Astrocyte (in vitro differentiated cells and primary cell): ENCODE results near the gene DNAJC22. TPM values are rescaled to one million over a fixed set of nuclear protein-coding genes. Genes with fewer than 3 reads are reported as not detected.

Experiments
- DNase-seq: peaks from one replicate; pipeline ENCODE4 v3.0.0-alpha.2; 2010; ENCODE audit warnings: low read depth
- FAIRE-seq: peaks from 2 replicates; lab custom pipeline; 2011; peaks lifted over from hg19 to GRCh38; lab: Jason Lieb, UNC
- H2AFZ ChIP-seq: 2 replicates; pipeline ENCODE4 v1.6.0; 2012; ENCODE audit warnings: low read depth, low read length, inconsistent platforms
- H3K27ac ChIP-seq: 2 replicates; pipeline ENCODE4 v1.5.1; 2011; ENCODE audit warnings: low read depth, low read length, inconsistent platforms
- H3K27me3 ChIP-seq: 2 replicates; pipeline ENCODE4 v1.6.0; 2011; ENCODE audit warnings: low read length, inconsistent platforms; ENCODE audit not compliant: insufficient read depth
- H3K36me3 ChIP-seq: 2 replicates; pipeline ENCODE4 v1.5.1; 2011; ENCODE audit warnings: low read length, inconsistent platforms; ENCODE audit not compliant: insufficient read depth
- H3K4me1 ChIP-seq: 2 replicates; pipeline ENCODE4 v1.5.1; 2011; ENCODE audit warnings: low read length, inconsistent platforms; ENCODE audit not compliant: insufficient read depth
- H3K4me2 ChIP-seq: 2 replicates; pipeline ENCODE4 v1.6.0; 2012; ENCODE audit warnings: low read length, inconsistent platforms
- H3K4me3 ChIP-seq: 2 replicates; pipeline ENCODE4 v1.5.1; 2011; ENCODE audit warnings: low read depth, mild to moderate bottlenecking, low read length, inconsistent platforms; ENCODE audit not compliant: insufficient read depth
- H3K79me2 ChIP-seq: 2 replicates; pipeline ENCODE4 v1.6.0; 2012; ENCODE audit warnings: mild to moderate bottlenecking, low read length, inconsistent platforms; ENCODE audit not compliant: insufficient read depth
- H3K9ac ChIP-seq: 2 replicates; pipeline ENCODE4 v1.6.0; 2012; ENCODE audit warnings: mild to moderate bottlenecking, low read length, inconsistent platforms
- H3K9me3 ChIP-seq: 2 replicates; pipeline ENCODE4 v1.5.1; 2012; ENCODE audit warnings: low read depth, mild to moderate bottlenecking, low read length, inconsistent platforms; ENCODE audit not compliant: insufficient read depth
- H4K20me1 ChIP-seq: 2 replicates; pipeline ENCODE4 v1.6.0; 2012; ENCODE audit warnings: low read length, inconsistent platforms; ENCODE audit not compliant: insufficient read depth
- H3K27ac Mint-ChIP-seq: one replicate; pipeline ENCODE4 v1.8.0; 2021; ENCODE audit warnings: mild to moderate bottlenecking, mixed read lengths; ENCODE audit not compliant: unreplicated experiment
- H3K27me3 Mint-ChIP-seq: one replicate; pipeline ENCODE4 v1.8.0; 2021; ENCODE audit warnings: low read depth, mixed read lengths; ENCODE audit not compliant: unreplicated experiment
- H3K36me3 Mint-ChIP-seq: one replicate; pipeline ENCODE4 v1.8.0; 2021; ENCODE audit warnings: low read depth, mixed read lengths; ENCODE audit not compliant: unreplicated experiment
- H3K4me1 Mint-ChIP-seq: one replicate; pipeline ENCODE4 v1.8.0; 2021; ENCODE audit warnings: low read depth, mixed read lengths; ENCODE audit not compliant: unreplicated experiment
- H3K4me3 Mint-ChIP-seq: one replicate; pipeline ENCODE4 v1.8.0; 2021; ENCODE audit warnings: mild to moderate bottlenecking, moderate library complexity, mixed read lengths; ENCODE audit not compliant: unreplicated experiment
- H3K9me3 Mint-ChIP-seq: one replicate; pipeline ENCODE4 v1.8.0; 2021; ENCODE audit warnings: mild to moderate bottlenecking, mixed read lengths; ENCODE audit not compliant: unreplicated experiment
- EZH2 ChIP-seq: IDR thresholded peaks from 2 replicates; pipeline ENCODE4 v1.6.1; 2012; ENCODE audit warnings: mild to moderate bottlenecking, low read length, inconsistent platforms; ENCODE audit not compliant: insufficient read depth
- total RNA-seq: library from RNA; stranded (reverse); gene quantifications from 2 replicates; pipeline ENCODE4 v1.2.1, GENCODE V29; 2021
- TF ChIP-seq, protein P1 (sequence below): IDR thresholded peaks from 2 replicates; pipeline ENCODE4 v1.5.1; 2011; ENCODE audit warnings: low read depth, mild to moderate bottlenecking, inconsistent platforms, low read length, moderate library complexity; ENCODE audit not compliant: insufficient read depth

DNAJC22 gene
- total RNA-seq, 1 donor from 2014 or later: 0.52 TPM

DNA sequence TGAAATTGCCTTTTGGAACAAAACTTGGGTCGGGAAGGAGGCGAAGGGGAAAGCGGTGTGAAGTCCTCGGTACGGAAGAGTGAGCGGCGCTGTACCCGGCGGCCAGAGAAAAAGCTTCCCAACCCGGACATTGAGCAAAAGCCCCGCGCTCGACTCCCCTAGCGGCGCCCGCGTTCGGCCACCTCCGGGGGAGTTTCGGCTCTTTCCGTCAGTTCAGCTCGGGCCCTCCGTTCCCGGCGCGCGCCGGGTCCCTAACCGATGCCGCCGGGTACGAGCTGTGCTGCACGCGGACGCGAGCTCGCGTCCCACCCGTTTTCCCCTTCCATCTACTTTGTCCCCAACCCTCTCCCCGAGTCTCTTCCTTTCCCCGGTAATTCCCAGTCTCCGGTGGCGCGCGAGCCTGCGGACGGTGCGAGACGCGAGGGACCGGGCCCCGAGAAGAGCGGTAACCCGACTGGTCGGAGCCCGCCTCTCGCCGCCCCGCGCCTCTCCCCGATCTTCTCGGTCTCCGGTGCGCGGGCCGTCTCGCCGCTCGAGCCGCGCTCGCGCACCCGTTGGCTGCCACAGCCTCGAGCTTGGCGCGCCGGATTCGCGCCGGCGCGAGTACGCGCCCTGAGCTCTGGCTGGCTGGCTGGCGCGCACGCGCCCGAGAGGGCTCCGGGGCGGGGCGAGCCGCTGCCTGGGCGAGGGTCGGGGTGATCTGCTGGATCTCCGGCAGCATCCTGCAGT is 20.1 kb downstream of the DNAJC22 start:
- Mint-ChIP-seq H3K27ac (peak overlapping the region; percentile 89), H3K36me3 (peaks cover 4% of the 10 kb centered on the region), H3K27me3 (no peaks in the 10 kb centered on the region), H3K4me1 (peaks cover 12% of the 10 kb centered on the region), H3K4me3 (peak overlapping the region; percentile 96), H3K9me3 (no peaks in the 10 kb centered on the region)
- peaks cover 43% of the 10 kb centered on the region for H3K79me2 ChIP-seq
- H3K9ac ChIP-seq: peak overlapping the region; percentile 97
- DNase-seq (peak; percentile 88), FAIRE-seq (no peak)
- H3K4me2 ChIP-seq: peak overlapping the region; percentile 88
- TF ChIP-seq, protein P1, sequence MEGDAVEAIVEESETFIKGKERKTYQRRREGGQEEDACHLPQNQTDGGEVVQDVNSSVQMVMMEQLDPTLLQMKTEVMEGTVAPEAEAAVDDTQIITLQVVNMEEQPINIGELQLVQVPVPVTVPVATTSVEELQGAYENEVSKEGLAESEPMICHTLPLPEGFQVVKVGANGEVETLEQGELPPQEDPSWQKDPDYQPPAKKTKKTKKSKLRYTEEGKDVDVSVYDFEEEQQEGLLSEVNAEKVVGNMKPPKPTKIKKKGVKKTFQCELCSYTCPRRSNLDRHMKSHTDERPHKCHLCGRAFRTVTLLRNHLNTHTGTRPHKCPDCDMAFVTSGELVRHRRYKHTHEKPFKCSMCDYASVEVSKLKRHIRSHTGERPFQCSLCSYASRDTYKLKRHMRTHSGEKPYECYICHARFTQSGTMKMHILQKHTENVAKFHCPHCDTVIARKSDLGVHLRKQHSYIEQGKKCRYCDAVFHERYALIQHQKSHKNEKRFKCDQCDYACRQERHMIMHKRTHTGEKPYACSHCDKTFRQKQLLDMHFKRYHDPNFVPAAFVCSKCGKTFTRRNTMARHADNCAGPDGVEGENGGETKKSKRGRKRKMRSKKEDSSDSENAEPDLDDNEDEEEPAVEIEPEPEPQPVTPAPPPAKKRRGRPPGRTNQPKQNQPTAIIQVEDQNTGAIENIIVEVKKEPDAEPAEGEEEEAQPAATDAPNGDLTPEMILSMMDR: no peak
- peak overlapping the region; percentile 89 for H2AFZ ChIP-seq
- no peaks in the 10 kb centered on the region for H3K9me3 ChIP-seq
- H4K20me1 ChIP-seq: peaks cover 35% of the 10 kb centered on the region
- peak overlapping the region; percentile 92 for H3K4me3 ChIP-seq
- peak overlapping the region; percentile 96 for H3K27ac ChIP-seq
- no peaks in the 10 kb centered on the region for H3K27me3 ChIP-seq
- peaks cover 28% of the 10 kb centered on the region for H3K4me1 ChIP-seq
- no peaks in the 10 kb centered on the region for H3K36me3 ChIP-seq

DNA sequence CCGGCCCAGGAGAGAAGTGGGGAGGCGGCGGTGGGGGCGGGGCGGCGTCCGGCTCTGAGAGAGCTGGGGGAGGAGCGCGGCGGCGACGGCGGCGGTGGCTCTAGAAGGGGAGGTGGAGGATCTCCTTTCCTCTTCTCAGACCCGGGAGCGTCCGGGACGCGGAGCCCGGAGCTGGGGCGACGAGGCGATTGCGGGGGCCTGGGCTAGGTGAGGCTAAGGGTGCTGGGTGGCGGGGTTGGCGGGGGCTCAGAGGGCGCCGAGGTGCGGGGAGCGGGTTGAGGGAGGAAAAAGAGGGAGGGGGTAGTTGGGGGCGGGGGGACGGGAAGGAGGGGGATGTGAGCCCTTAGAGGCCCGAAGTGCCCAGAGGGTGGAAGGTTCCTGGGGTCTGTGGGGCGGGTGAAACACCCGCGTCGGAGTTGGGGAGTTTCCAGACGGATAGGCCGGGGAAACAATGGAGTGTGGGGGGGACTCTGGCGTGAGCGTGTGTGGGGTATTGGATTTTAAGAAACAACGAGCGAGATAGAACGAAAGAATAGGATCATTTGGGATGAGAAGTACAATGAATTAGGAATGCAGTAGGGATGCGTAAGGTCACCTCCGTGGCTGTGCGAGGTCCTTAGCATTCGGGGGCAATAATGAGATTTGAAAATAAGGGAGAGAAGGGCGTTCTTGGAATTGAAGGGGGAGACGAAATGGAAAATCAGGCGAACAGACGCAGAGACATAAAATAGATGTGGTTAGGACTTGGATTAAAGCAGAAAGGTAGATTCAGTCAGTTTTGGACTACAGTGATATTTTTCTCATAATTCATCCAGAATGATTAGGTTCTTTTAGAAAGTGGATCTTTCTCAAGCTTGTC is 20.9 kb downstream of the DNAJC22 start, which contains the start of gene SPATS2:
Gene SPATS2, plus strand, starts transcription at position 82 of the 859 bp plus-strand sequence. CDS start 93,551 bp downstream, outside the sequence.
- peak within 1 kb of the TSS; percentile 89 for H2AFZ ChIP-seq
- FAIRE-seq (no peak), DNase-seq (no peak)
- Mint-ChIP-seq H3K27ac (peak within 1 kb of the TSS; percentile 89), H3K27me3 (no peaks in the 10 kb centered on the region), H3K36me3 (peaks cover 4% of the 10 kb centered on the region), H3K4me1 (peaks cover 12% of the 10 kb centered on the region), H3K4me3 (peak within 1 kb of the TSS; percentile 96), H3K9me3 (no peaks in the 10 kb centered on the region)
- H3K4me2 ChIP-seq: peak within 1 kb of the TSS; percentile 88
- no peaks in the 10 kb centered on the region for H3K27me3 ChIP-seq
- peaks cover 51% of the 10 kb centered on the region for H3K79me2 ChIP-seq
- H3K36me3 ChIP-seq: no peaks in the 10 kb centered on the region
- peaks cover 28% of the 10 kb centered on the region for H3K4me1 ChIP-seq
- peaks cover 43% of the 10 kb centered on the region for H4K20me1 ChIP-seq
- no peaks in the 10 kb centered on the region for H3K9me3 ChIP-seq
- peak within 1 kb of the TSS; percentile 97 for H3K9ac ChIP-seq
- peak within 1 kb of the TSS; percentile 92 for H3K4me3 ChIP-seq
- TF ChIP-seq EZH2: no peak
- TF ChIP-seq, protein P1: no peak
- peak within 1 kb of the TSS; percentile 96 for H3K27ac ChIP-seq
